ENCODE measurements around the gene DDX60.
"Not testable (repeated sequence)": the region's sequence is repeated elsewhere in the genome, so short reads cannot be mapped to it uniquely, and the experiment has no call there.

The DDX60 gene, protein sequence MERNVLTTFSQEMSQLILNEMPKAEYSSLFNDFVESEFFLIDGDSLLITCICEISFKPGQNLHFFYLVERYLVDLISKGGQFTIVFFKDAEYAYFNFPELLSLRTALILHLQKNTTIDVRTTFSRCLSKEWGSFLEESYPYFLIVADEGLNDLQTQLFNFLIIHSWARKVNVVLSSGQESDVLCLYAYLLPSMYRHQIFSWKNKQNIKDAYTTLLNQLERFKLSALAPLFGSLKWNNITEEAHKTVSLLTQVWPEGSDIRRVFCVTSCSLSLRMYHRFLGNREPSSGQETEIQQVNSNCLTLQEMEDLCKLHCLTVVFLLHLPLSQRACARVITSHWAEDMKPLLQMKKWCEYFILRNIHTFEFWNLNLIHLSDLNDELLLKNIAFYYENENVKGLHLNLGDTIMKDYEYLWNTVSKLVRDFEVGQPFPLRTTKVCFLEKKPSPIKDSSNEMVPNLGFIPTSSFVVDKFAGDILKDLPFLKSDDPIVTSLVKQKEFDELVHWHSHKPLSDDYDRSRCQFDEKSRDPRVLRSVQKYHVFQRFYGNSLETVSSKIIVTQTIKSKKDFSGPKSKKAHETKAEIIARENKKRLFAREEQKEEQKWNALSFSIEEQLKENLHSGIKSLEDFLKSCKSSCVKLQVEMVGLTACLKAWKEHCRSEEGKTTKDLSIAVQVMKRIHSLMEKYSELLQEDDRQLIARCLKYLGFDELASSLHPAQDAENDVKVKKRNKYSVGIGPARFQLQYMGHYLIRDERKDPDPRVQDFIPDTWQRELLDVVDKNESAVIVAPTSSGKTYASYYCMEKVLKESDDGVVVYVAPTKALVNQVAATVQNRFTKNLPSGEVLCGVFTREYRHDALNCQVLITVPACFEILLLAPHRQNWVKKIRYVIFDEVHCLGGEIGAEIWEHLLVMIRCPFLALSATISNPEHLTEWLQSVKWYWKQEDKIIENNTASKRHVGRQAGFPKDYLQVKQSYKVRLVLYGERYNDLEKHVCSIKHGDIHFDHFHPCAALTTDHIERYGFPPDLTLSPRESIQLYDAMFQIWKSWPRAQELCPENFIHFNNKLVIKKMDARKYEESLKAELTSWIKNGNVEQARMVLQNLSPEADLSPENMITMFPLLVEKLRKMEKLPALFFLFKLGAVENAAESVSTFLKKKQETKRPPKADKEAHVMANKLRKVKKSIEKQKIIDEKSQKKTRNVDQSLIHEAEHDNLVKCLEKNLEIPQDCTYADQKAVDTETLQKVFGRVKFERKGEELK (N-terminal part only)

GRCh38 chr4:168318266-168318895 is at the start of gene DDX60:
TSS of gene DDX60 (minus strand) at chr4:168318752. CDS start at chr4:168311259, 7,493 bp downstream.
- peak in 46 of 56 donors; percentile 9 to 72 (median 30) for DNase-seq

DNA sequence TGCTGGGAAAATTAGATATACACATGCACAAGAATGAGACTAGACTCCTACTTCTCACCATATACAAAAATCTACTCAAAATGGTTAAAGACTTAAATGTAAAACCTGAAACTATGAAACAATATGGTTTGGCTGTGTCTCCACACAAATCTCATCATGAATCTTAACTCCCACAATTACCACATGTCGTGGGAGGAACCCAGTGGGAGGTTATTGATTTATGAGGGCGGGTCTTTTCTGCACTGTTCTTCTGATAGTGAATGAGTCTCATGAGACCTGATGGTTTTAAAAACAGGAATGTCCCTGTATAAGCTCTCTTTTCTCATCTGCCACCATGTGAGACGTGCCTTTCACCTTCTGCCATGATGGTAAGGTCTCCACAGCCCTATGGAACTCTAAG is 48.5 kb upstream of the DDX60 start:
- no peak for DNase-seq

DNA sequence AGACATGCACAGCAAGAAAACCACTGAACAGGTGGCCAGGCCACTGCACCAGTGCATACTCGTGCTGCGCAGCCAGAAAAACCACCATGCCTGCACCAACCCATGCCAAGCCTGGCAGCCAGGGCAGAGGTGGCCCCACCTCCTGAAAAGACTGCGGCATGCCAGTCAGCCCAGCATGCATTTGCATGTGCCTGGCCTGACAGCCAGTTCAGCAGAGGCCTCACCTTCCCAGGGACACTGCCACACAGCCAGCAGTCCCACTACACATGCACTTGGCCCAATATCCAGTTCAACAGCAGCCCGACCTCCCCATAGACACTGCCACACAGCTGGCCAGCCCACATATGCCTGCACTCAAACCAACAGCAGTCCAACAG is 43.5 kb upstream of the DDX60 start:
- no peak for DNase-seq

DNA sequence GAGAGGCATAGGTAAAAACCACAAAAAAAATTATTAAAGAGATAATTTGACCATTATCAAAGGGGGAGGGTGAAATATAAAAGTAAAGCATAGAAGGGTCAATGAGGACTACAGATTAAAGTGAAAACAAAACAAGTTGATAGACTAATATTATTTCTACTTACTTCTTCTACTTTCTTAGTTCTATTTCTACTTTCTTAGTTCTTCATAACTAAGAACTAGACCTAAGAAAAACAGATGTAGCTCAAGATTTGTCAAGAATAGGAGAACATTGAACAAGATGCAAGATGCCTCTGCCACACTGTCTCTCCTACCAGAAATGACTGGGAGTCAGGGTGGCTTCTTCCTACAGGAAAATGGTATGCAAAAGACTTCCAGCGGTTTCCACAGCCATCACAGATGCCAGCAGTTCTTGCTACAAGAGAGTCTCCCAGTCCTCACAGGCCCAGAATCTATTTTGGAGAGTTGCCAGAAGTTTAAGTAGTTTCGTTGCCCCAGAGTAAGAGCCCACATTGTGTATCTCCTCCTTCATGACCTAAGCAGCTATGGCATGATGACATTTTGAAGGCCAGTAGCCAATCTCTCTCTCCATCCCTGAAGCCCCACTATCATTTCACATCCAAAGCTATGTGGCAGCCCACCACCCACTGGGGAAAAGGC is 42.9 kb upstream of the DDX60 start:
- DNase-seq: no peak

DNA sequence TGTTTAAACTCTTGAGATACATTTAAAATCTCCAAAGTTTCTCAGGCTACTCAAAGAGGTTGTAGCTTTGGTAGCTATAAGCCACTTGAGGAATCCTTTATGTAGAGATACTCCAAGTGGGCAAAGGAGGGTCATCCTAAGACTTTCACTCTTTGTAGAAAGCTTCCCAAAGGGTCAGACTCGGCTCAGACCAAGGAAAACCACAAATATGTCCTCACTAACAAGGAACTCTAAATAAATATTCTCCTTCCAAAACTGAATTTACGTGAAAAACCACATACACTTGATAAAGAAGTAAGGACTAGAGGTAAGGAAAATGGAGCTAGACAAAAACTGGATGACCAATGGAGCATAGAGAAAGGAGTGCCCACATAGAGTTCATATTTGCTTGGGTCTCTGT is 41.7 kb upstream of the DDX60 start:
- DNase-seq: no peak

GRCh38 chr4:168357941-168358340 is 39.4 kb upstream of the DDX60 start:
- no peak for DNase-seq

- DNase-seq: no peak
Measured at GRCh38 chr4:168353746-168354145, 35.2 kb upstream of the DDX60 start.

DNA sequence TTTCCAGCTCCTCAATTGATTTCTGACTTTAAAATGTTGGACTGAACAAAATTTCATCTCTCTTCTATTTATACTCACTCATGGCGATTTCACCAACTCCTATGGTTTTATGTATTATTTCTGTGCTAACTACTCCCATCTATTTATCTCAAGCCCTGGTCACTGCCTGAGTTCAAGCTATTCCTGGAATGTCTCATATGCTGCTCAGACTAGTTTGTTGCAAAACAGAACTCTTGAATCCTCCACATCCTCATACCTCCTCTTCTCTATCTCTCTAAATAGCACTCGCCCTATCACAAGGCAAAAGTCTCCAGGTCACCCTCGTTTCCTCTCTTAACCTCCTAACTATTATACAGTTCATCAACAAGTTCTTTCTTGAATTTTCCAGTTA is 19.0 kb upstream of the DDX60 start:
- no peak for DNase-seq

- no peak for DNase-seq
Measured at GRCh38 chr4:168336837-168337549, 18.4 kb upstream of the DDX60 start.

DNA sequence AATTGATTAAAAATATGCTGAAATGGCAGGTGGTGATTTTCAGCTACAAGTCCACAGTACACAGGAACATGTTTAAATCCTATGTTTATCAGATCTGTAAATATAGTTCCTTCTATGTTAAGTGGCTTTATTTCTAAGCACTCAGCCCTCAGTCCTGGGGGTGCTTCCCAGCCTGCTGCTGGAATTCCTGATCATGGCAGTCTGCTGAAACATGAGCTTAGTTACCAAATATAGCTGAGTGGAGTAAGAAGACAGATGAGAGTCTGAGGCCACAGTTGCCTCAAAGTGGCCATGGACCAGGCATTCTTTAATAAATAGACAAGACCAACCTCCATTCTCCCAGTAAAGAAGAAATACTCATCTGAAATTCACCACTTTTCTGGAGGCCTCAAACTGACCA is 17.1 kb upstream of the DDX60 start:
- no peak for DNase-seq

GRCh38 chr4:168334053-168334452 is 15.5 kb upstream of the DDX60 start:
- DNase-seq: no peak

DNA sequence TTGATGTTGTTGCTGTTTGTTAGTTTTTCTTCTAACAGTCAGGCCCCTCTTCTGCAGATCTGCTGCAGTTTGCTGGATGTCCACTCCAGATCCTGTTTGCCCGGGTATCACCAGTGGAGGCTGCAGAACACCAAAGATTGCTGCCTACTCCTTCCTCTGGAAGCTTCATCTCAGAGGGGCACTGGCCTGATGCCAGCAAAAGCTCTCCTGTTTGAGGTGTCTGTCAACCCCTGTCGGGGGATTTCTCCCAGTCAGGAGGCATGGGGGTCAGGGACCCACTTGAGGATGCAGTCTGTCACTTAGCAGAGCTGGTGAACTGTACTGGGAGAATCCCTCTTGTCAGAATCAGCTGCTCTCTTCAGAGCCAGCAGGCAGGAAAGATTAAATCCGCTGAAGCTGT is 12.0 kb upstream of the DDX60 start:
- not testable (repeated sequence) for DNase-seq

DNA sequence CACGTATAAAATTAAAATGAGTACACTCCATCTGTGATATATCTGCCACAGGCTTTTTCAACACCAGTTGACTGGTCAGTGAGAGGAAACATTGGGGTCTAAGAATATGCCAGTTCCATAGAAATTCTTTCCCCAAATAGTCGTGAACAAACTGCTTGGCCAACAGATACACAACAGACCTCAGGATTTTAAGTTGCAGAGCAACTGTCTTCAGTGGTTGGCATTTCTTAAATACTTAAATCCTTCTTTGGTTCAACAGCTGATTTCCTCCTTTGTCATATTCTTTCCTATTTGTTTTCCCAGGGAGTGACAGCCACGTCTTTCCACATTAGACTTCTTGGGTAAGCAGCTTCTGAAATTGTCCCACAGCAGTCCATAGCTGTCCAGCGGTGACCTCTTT is 7.0 kb upstream of the DDX60 start:
- no peak for DNase-seq

- DNase-seq: no peak
Measured at GRCh38 chr4:168321006-168321405, 2.5 kb upstream of the DDX60 start.

DNA sequence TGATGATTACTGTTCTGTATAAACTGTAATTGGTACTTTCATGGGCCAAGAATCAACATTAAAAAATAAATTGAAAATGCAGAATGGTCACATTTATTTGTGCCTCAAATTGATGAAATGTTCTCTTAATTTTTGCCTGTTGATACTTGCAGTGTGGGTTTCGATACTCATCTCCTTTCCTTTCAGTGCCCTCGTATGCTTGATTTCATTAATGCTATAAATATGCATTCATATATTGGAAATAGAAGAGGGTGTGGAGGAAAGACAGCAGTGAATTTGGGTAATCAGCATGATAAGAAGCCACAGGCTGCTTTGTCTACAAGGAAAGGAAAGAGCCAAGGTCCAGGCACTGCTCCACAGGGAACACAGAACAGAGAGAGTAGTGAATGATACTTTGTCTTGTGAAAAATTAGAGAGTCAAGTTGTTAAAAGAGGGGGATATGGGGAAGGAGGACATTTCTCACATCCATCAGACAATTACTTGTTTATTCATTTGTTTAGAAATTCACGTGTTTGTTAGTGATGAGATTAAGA is 1.0 kb upstream of the DDX60 start:
- no peak for DNase-seq

- DNase-seq: no peak
Measured at GRCh38 chr4:168317621-168318020, 931 bp downstream of the DDX60 start.

DNA sequence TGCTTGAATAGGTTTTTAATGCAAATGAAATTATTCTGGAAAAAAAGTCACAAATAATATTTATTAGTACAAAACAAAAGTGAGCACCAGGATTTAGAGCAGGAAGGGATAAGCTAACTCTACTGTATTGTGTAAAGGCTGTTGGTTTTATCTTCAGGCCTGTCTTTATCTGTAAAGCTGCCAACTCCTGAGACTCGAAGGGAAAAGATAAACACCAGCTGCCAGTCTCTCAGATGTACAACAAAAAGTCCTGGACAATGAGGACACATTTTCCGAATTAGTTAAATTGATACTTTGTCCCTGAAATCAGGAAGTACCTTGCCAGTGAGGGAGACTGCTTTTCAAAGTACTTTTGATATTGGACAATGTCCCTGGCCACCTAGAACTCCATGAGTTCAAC is 8.8 kb downstream of the DDX60 start:
- DNase-seq: no peak

DNA sequence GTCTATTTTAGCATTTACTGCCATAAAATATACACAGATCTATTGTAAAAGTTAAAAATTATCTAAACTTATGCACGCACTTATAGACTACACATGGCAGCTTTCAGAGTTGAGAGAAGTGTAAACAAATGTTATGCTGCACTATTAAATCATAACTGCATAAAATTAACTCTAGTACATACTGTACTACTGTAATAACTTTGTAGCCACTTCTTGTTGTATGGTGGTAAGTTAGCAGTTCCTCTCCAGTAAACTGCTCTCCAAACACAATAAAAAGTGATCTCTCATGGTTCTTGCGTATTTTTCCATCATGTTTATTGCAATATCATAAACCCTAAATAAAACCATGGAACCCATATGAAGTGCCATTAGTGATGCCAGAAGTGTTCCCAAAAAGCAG is 9.6 kb downstream of the DDX60 start:
- no peak for DNase-seq

DNA sequence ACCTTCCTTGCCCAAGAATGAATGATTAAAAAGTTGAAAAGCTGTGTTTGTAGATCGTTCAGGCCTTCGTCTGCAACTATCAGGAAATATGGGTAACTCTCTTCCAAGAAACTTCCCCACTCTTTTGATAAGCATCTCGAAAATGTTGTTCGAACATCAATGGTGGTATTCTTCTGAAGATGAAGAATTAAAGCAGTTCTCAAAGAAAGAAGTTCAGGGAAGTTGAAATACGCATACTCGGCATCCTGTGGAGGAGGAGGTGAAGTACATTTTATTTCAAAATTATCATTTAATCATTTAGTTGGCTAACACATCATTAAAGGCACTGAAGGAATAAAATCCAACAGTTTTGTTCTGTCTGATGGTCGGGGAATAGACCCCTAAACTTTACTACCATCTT is 12.1 kb downstream of the DDX60 start:
- DNase-seq: no peak
